ENCODE results near the gene EOLA1.
A peak's percentile ranks its signal among the peaks of the same experiment; 100 is the strongest.
"Not testable (repeated sequence)": the region's sequence is repeated elsewhere in the genome, so short reads cannot be mapped to it uniquely, and the experiment has no call there.

EOLA1 gene

GRCh38 chrX:149513825-149514428 is 26.9 kb upstream of the EOLA1 start:
- peak; percentile 51 for DNase-seq (ENCODE audit: low read depth)

GRCh38 chrX:149515954-149516602 is 24.7 kb upstream of the EOLA1 start:
- no peak for DNase-seq (ENCODE audit: low read depth)

GRCh38 chrX:149516604-149517003 is 24.2 kb upstream of the EOLA1 start:
- no peak for DNase-seq (ENCODE audit: low read depth)

- no peak for DNase-seq (ENCODE audit: low read depth)
Measured at GRCh38 chrX:149517308-149517707, 23.5 kb upstream of the EOLA1 start.

- DNase-seq (ENCODE audit: low read depth) = no peak
Measured at GRCh38 chrX:149518236-149518635, 22.6 kb upstream of the EOLA1 start.

GRCh38 chrX:149520636-149521277 is 20.1 kb upstream of the EOLA1 start:
- DNase-seq (ENCODE audit: low read depth) = not testable (repeated sequence)

GRCh38 chrX:149521438-149521837 is 19.4 kb upstream of the EOLA1 start:
- no peak for DNase-seq (ENCODE audit: low read depth)

- DNase-seq (ENCODE audit: low read depth) = no peak
Measured at GRCh38 chrX:149522916-149523315, 17.9 kb upstream of the EOLA1 start.

GRCh38 chrX:149525389-149525788 is 15.4 kb upstream of the EOLA1 start:
- not testable (repeated sequence) for DNase-seq (ENCODE audit: low read depth)

- DNase-seq (ENCODE audit: low read depth) = not testable (repeated sequence)
Measured at GRCh38 chrX:149525903-149526302, 14.9 kb upstream of the EOLA1 start.

GRCh38 chrX:149526318-149527033 is 14.3 kb upstream of the EOLA1 start:
- DNase-seq (ENCODE audit: low read depth) = not testable (repeated sequence)

- DNase-seq (ENCODE audit: low read depth) = no peak
Measured at GRCh38 chrX:149527705-149528104, 13.1 kb upstream of the EOLA1 start.

- DNase-seq (ENCODE audit: low read depth) = no peak
Measured at GRCh38 chrX:149528381-149528780, 12.4 kb upstream of the EOLA1 start.

GRCh38 chrX:149531599-149531998 is 9.2 kb upstream of the EOLA1 start:
- no peak for DNase-seq (ENCODE audit: low read depth)

- DNase-seq (ENCODE audit: low read depth) = not testable (repeated sequence)
Measured at GRCh38 chrX:149532868-149533267, 7.9 kb upstream of the EOLA1 start.

- not testable (repeated sequence) for DNase-seq (ENCODE audit: low read depth)
Measured at GRCh38 chrX:149533999-149534398, 6.8 kb upstream of the EOLA1 start.

- not testable (repeated sequence) for DNase-seq (ENCODE audit: low read depth)
Measured at GRCh38 chrX:149534926-149535602, 5.7 kb upstream of the EOLA1 start.

- not testable (repeated sequence) for DNase-seq (ENCODE audit: low read depth)
Measured at GRCh38 chrX:149537474-149537873, 3.3 kb upstream of the EOLA1 start.

- DNase-seq (ENCODE audit: low read depth) = peak; percentile 83
Measured at GRCh38 chrX:149539283-149540130, 1.3 kb upstream of the EOLA1 start.

- no peak for DNase-seq (ENCODE audit: low read depth)
Measured at GRCh38 chrX:149540131-149540620, 636 bp upstream of the EOLA1 start.

GRCh38 chrX:149541521-149542047 is 772 bp downstream of the EOLA1 start:
- DNase-seq (ENCODE audit: low read depth) = no peak

Data from CMK (cell line).